GM19328 (cell line): ENCODE data around the gene PLCXD1.
"Not testable (repeated sequence)": the region's sequence is repeated elsewhere in the genome, so short reads cannot be mapped to it uniquely, and the experiment has no call there.

ENCODE experiments used
- ATAC-seq: cut with Tn5 transposase; IDR thresholded peaks from one replicate; pipeline ENCODE4 v1.9.1; 2021; ENCODE audit warnings: mild to moderate bottlenecking, moderate library complexity; ENCODE audit not compliant: unreplicated experiment

Gene PLCXD1

GRCh38 chrX:349702-350101 lies 68.5 kb downstream of the PLCXD1 start:
- ATAC-seq: no peak

GRCh38 chrX:350148-350533 lies 69.0 kb downstream of the PLCXD1 start:
- ATAC-seq: no peak

- no peak for ATAC-seq
Observed at GRCh38 chrX:350534-351323, 69.5 kb downstream of the PLCXD1 start.

- not testable (repeated sequence) for ATAC-seq
Observed at GRCh38 chrX:351324-351641, 70.1 kb downstream of the PLCXD1 start.

- no peak for ATAC-seq
Observed at GRCh38 chrX:351736-352135, 70.6 kb downstream of the PLCXD1 start.

- ATAC-seq: no peak
Observed at GRCh38 chrX:352181-352580, 71.0 kb downstream of the PLCXD1 start.

GRCh38 chrX:352582-353314 lies 71.6 kb downstream of the PLCXD1 start:
- ATAC-seq: no peak
